H54 (cell line): ENCODE data around the gene PRKCE.

Source experiments
- DNase-seq: peaks from one replicate; pipeline ENCODE4 v3.0.0; 2011; ENCODE audit warnings: low spot score, mixed read lengths; ENCODE audit not compliant: insufficient read length
- FAIRE-seq: peaks from 3 replicates; lab custom pipeline; 2011; peaks lifted over from hg19 to GRCh38; lab: Jason Lieb, UNC
- POLR2A ChIP-seq: IDR thresholded peaks from 2 replicates; pipeline ENCODE4 v1.6.1; 2011; ENCODE audit warnings: low read depth, mild to moderate bottlenecking, low read length

PRKCE gene

GRCh38 chr2:46232860-46233259 is 581.4 kb downstream of the PRKCE start:
- TF ChIP-seq POLR2A, result no peak
- FAIRE-seq (no peak), DNase-seq (no peak)

- no peak for DNase-seq
- FAIRE-seq, result no peak
- TF ChIP-seq POLR2A, result no peak
Measured at GRCh38 chr2:46236006-46236875, 584.8 kb downstream of the PRKCE start.

GRCh38 chr2:46236876-46237859 is 585.7 kb downstream of the PRKCE start:
- TF ChIP-seq POLR2A, result no peak
- DNase-seq, result no peak
- FAIRE-seq, result no peak
